H9 (cell line): Measurements from ENCODE around the gene ATXN10. TPM values are rescaled to one million over a fixed set of nuclear protein-coding genes. Genes with fewer than 3 reads are reported as not detected.

Source experiments
- DNase-seq: peaks from one replicate; pipeline ENCODE4 v3.0.0-alpha.2; 2017
- H2AFZ ChIP-seq: one replicate; pipeline ENCODE4 v1.6.1; 2013; ENCODE audit warnings: mild to moderate bottlenecking, low read length, control low read depth, moderate library complexity
- H2AK5ac ChIP-seq: 2 replicates; pipeline ENCODE4 v1.6.1; 2013; ENCODE audit warnings: low read length, control low read depth, mixed read lengths; ENCODE audit not compliant: insufficient read length
- H2BK120ac ChIP-seq: one replicate; pipeline ENCODE4 v1.6.1; 2013; ENCODE audit warnings: low read depth, mild to moderate bottlenecking, low read length, control low read depth, inconsistent platforms; ENCODE audit not compliant: poor library complexity, severe bottlenecking
- H2BK12ac ChIP-seq: 2 replicates; pipeline ENCODE4 v1.6.1; 2013; ENCODE audit warnings: low read length, control low read depth, mixed read lengths, low read depth; ENCODE audit not compliant: insufficient read length
- H2BK15ac ChIP-seq: 2 replicates; pipeline ENCODE4 v1.6.1; 2013; ENCODE audit warnings: low read depth, low read length, control low read depth
- H2BK20ac ChIP-seq: one replicate; pipeline ENCODE4 v1.6.1; 2013; ENCODE audit warnings: low read depth, mild to moderate bottlenecking, low read length, control low read depth, inconsistent platforms; ENCODE audit not compliant: poor library complexity, severe bottlenecking
- H2BK5ac ChIP-seq: 2 replicates; pipeline ENCODE4 v1.6.1; 2013; ENCODE audit warnings: low read length, control low read depth, mixed read lengths; ENCODE audit not compliant: insufficient read length
- H3K14ac ChIP-seq: 2 replicates; pipeline ENCODE4 v1.6.1; 2013; ENCODE audit warnings: low read length, control low read depth; ENCODE audit not compliant: insufficient read depth
- H3K18ac ChIP-seq: 2 replicates; pipeline ENCODE4 v1.6.1; 2013; ENCODE audit warnings: low read depth, mild to moderate bottlenecking, mixed read lengths, low read length, control low read depth; ENCODE audit not compliant: insufficient read length
- H3K23ac ChIP-seq: 2 replicates; pipeline ENCODE4 v1.6.1; 2013; ENCODE audit warnings: low read length, control low read depth, mixed read lengths, low read depth; ENCODE audit not compliant: insufficient read length
- H3K23me2 ChIP-seq: 2 replicates; pipeline ENCODE4 v1.6.1; 2013; ENCODE audit warnings: low read depth, mild to moderate bottlenecking, mixed read lengths, low read length, control low read depth; ENCODE audit not compliant: insufficient read length, poor library complexity, severe bottlenecking
- H3K27ac ChIP-seq: 2 replicates; pipeline ENCODE4 v1.5.1; 2013; ENCODE audit warnings: low read length, control low read depth, mixed read lengths, low read depth; ENCODE audit not compliant: insufficient read length
- H3K27me3 ChIP-seq: 2 replicates; pipeline ENCODE4 v1.6.1; 2013; ENCODE audit warnings: low read length, control low read depth, inconsistent platforms; ENCODE audit not compliant: insufficient read depth
- H3K4ac ChIP-seq: 2 replicates; pipeline ENCODE4 v1.6.1; 2013; ENCODE audit warnings: low read depth, mild to moderate bottlenecking, control low read depth, inconsistent platforms, low read length, moderate library complexity
- H3K4me1 ChIP-seq: 2 replicates; pipeline ENCODE4 v1.6.1; 2013; ENCODE audit warnings: low read length, control low read depth, inconsistent platforms; ENCODE audit not compliant: insufficient read depth
- H3K4me2 ChIP-seq: 2 replicates; pipeline ENCODE4 v1.6.1; 2013; ENCODE audit warnings: low read length, control low read depth, mixed read lengths; ENCODE audit not compliant: insufficient read length, insufficient read depth
- H3K56ac ChIP-seq: 2 replicates; pipeline ENCODE4 v1.6.1; 2013; ENCODE audit warnings: low read depth, mild to moderate bottlenecking, mixed read lengths, low read length, control low read depth; ENCODE audit not compliant: insufficient read length
- H3K79me1 ChIP-seq: 2 replicates; pipeline ENCODE4 v1.6.1; 2013; ENCODE audit warnings: low read depth, mild to moderate bottlenecking, moderate library complexity, low read length, control low read depth, inconsistent platforms; ENCODE audit not compliant: insufficient read depth, poor library complexity, severe bottlenecking
- H3K79me2 ChIP-seq: 2 replicates; pipeline ENCODE4 v1.6.1; 2013; ENCODE audit warnings: low read length, control low read depth, inconsistent platforms; ENCODE audit not compliant: insufficient read depth
- H3K9ac ChIP-seq: 2 replicates; pipeline ENCODE4 v1.6.1; 2013; ENCODE audit warnings: low read length, control low read depth, mixed read lengths; ENCODE audit not compliant: insufficient read length; ENCODE audit errors: extremely low read depth
- H3K9me3 ChIP-seq: one replicate; pipeline ENCODE4 v1.6.1; 2013; ENCODE audit warnings: low read depth, low read length, inconsistent platforms; ENCODE audit not compliant: control insufficient read depth
- H3T11ph ChIP-seq: one replicate; pipeline ENCODE4 v1.6.1; 2013; ENCODE audit warnings: mild to moderate bottlenecking, low read length, control low read depth, inconsistent platforms
- H4K20me1 ChIP-seq: one replicate; pipeline ENCODE4 v1.6.1; 2013; ENCODE audit not compliant: control insufficient read depth, insufficient read length, insufficient read depth
- H4K5ac ChIP-seq: 2 replicates; pipeline ENCODE4 v1.6.1; 2013; ENCODE audit warnings: low read depth, mild to moderate bottlenecking, mixed read lengths, low read length, control low read depth; ENCODE audit not compliant: insufficient read length
- H4K8ac ChIP-seq: replicated peaks from 2 replicates; pipeline ENCODE4 v1.6.1; 2013; ENCODE audit warnings: low read length, control low read depth, mixed read lengths, low read depth; ENCODE audit not compliant: insufficient read length
- H4K91ac ChIP-seq: 2 replicates; pipeline ENCODE4 v1.6.1; 2013; ENCODE audit warnings: low read depth, mild to moderate bottlenecking, moderate library complexity, mixed read lengths, low read length, control low read depth; ENCODE audit not compliant: insufficient read length
- H3K27ac Mint-ChIP-seq, 3 experiments: 2 replicates in 2 of 3; 3 replicates in 1 of 3; pipeline ENCODE4 v1.8.0; 2020 to 2021; ENCODE audit warnings: mixed read lengths in 3 of 3, mild to moderate bottlenecking in 1 of 3, moderate library complexity in 1 of 3
- H3K27me3 Mint-ChIP-seq: 2 replicates; pipeline ENCODE4 v1.8.0; 2021; ENCODE audit warnings: low read depth, mild to moderate bottlenecking, moderate library complexity, mixed read lengths
- H3K36me3 Mint-ChIP-seq, 3 experiments: 2 replicates in 2 of 3; 3 replicates in 1 of 3; pipeline ENCODE4 v1.8.0; 2020 to 2021; ENCODE audit warnings: low read depth in 3 of 3, mixed read lengths in 3 of 3; ENCODE audit not compliant: insufficient read depth in 1 of 3
- H3K4me1 Mint-ChIP-seq, 2 experiments: 2 replicates each; pipeline ENCODE4 v1.8.0; 2020; ENCODE audit warnings: mixed read lengths in 2 of 2
- H3K4me3 Mint-ChIP-seq, 2 experiments: 2 replicates in 1 of 2; 3 replicates in 1 of 2; pipeline ENCODE4 v1.8.0; 2020 to 2021; ENCODE audit warnings: mild to moderate bottlenecking in 2 of 2, mixed read lengths in 2 of 2, moderate library complexity in 1 of 2
- H3K9me3 Mint-ChIP-seq, 2 experiments: 2 replicates in 1 of 2; 3 replicates in 1 of 2; pipeline ENCODE4 v1.8.0; 2020; ENCODE audit warnings: mild to moderate bottlenecking in 2 of 2, mixed read lengths in 2 of 2, moderate library complexity in 1 of 2
- WGBS: extraction: QIAGEN DNeasy Blood & Tissue Kit; methylation state at CpG from one replicate; pipeline ENCODE4 v1.1.7; 2013; ENCODE audit warnings: missing lambda C conversion rate, low lambda C conversion rate, mixed read lengths; ENCODE audit not compliant: insufficient read length; ENCODE audit errors: extremely low coverage; 5-methylcytosine and 5-hydroxymethylcytosine counted together
- total RNA-seq: library from RNA; stranded (reverse); gene quantifications from 2 replicates; pipeline ENCODE4 v1.2.1, GENCODE V29; 2021
- TF ChIP-seq, protein P1 (sequence below): fragments of 200-600 bp; sonication (generic); conservative IDR thresholded peaks from 3 replicates; pipeline ENCODE4 v1.8.0; 2021; ENCODE audit warnings: antibody characterized with exemption, mild to moderate bottlenecking

ATXN10 gene
- total RNA-seq, 1 experiment from 2014 or later = 210 TPM

DNA sequence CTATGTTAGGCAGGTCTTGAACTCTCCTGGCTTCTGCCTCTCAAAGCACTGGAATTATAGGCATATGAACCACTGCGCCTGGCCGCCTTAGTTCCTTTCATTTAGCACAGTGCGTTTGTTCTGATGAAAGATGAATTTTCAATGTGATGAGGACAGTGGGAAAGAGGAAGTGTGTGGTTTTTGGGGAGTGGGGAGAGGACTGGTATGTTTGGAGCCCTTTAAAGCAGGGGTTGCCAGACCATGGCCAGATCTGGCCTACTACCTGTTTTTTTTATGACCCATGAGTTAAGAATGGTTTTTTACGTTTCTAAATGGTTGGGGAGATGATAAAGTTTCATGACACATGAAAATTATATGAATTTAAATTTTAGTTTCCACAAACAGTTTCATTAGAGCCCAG, 12.5 kb downstream of the ATXN10 start:
- no peak overlapping the region for H4K8ac ChIP-seq
- H3K27me3 ChIP-seq = no peaks in the 10 kb centered on the region
- H2BK20ac ChIP-seq = no peak overlapping the region
- H3K4ac ChIP-seq = no peak overlapping the region
- peaks cover 28% of the 10 kb centered on the region; the same call in 1 of the 2 replicates for H3K79me2 ChIP-seq
- H3K79me1 ChIP-seq = peaks cover 16% of the 10 kb centered on the region
- no peaks in the 10 kb centered on the region for H3K9me3 Mint-ChIP-seq
- no peak overlapping the region for H3K4me2 ChIP-seq
- H3K4me1 Mint-ChIP-seq = peaks cover 2 to 8% of the 10 kb centered on the region in 2 experiments; a peak in 3 of 4 replicates
- no peaks in the 10 kb centered on the region for H3K27me3 Mint-ChIP-seq
- H2BK12ac ChIP-seq = no peak overlapping the region
- TF ChIP-seq, protein P1, sequence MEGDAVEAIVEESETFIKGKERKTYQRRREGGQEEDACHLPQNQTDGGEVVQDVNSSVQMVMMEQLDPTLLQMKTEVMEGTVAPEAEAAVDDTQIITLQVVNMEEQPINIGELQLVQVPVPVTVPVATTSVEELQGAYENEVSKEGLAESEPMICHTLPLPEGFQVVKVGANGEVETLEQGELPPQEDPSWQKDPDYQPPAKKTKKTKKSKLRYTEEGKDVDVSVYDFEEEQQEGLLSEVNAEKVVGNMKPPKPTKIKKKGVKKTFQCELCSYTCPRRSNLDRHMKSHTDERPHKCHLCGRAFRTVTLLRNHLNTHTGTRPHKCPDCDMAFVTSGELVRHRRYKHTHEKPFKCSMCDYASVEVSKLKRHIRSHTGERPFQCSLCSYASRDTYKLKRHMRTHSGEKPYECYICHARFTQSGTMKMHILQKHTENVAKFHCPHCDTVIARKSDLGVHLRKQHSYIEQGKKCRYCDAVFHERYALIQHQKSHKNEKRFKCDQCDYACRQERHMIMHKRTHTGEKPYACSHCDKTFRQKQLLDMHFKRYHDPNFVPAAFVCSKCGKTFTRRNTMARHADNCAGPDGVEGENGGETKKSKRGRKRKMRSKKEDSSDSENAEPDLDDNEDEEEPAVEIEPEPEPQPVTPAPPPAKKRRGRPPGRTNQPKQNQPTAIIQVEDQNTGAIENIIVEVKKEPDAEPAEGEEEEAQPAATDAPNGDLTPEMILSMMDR = no peak
- H2BK15ac ChIP-seq = no peak overlapping the region
- peaks cover 0 to under 1% (median 0%) of the 10 kb centered on the region in 3 experiments; a peak in 2 of 7 replicates for H3K36me3 Mint-ChIP-seq
- no peak overlapping the region for H3K27ac Mint-ChIP-seq
- no peak overlapping the region for H2BK120ac ChIP-seq
- no peak overlapping the region for H3K4me3 Mint-ChIP-seq
- no peak overlapping the region for H3K23ac ChIP-seq
- no peak for DNase-seq
- no peak overlapping the region for H4K5ac ChIP-seq
- no peak overlapping the region for H3K9ac ChIP-seq
- no peak overlapping the region for H2AK5ac ChIP-seq
- no peak overlapping the region for H3T11ph ChIP-seq
- H4K20me1 ChIP-seq = no peaks in the 10 kb centered on the region
- no CpG with 5 or more reads among the region's 4 CpGs for WGBS
- no peak overlapping the region for H4K91ac ChIP-seq
- H3K14ac ChIP-seq = no peak overlapping the region
- H3K23me2 ChIP-seq = no peaks in the 10 kb centered on the region
- H3K4me1 ChIP-seq = peaks cover 7% of the 10 kb centered on the region
- H3K27ac ChIP-seq = no peak overlapping the region
- H3K18ac ChIP-seq = no peak overlapping the region
- H3K9me3 ChIP-seq = no peaks in the 10 kb centered on the region
- no peak overlapping the region for H2BK5ac ChIP-seq
- no peak overlapping the region for H2AFZ ChIP-seq
- H3K56ac ChIP-seq = no peak overlapping the region
